GM18870 (cell line): ENCODE results near the gene SALL4.
"Not testable (repeated sequence)": the region's sequence is repeated elsewhere in the genome, so short reads cannot be mapped to it uniquely, and the experiment has no call there.

Experiments used
- ATAC-seq: cut with Tn5 transposase; IDR thresholded peaks from one replicate; pipeline ENCODE4 v1.9.1; 2021; ENCODE audit warnings: moderate library complexity; ENCODE audit not compliant: unreplicated experiment

Gene SALL4

DNA sequence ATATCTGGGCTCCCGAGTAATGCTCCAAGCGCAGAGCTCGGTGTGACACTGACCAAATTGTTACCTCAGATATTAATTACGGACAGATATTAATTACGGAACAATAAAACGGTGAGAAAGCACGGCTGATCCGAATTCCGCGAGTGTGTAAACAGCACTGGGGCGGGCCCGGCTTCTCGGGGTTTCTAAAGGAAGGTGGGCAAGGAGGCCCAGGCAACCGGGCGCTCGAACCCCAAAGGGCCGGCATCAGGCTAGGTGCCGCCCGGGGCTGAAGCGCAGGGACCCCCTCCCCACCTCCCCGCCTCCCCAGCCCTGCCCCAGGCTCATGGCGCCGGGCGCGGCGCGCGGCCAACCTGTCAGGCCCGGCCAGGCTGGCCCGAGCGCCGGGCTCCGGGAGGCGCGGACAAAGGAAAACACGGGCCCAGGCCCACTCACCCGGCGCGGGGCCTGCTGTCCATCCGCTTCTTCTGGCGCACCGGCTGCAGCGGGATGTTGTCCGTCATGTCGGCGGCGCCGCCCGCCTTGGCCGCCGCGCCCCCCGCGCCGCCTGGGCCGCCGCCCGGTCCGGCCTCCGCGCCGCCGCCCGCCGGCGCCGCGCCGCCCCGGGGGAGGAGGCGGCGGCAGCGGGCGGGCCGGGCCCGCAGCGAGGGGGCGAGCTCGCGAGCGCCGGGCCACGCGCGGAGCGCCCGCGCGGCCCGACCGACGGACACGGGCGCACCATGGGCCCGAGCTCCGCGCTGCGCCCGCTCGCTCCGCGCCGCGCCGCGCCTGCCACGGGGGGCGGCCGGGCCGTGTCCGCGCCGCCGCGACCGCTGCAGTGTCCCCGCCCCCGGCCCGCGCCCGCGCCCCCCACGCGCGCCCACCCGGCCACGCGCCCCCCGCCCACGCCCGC is 34.2 kb downstream of the SALL4 start, which contains the start of gene ATP9A:
ATP9A (minus strand) TSS at position 524 of the 892 bp plus-strand sequence; CDS start at position 503, 21 bp downstream.
- ATAC-seq, result no peak

DNA sequence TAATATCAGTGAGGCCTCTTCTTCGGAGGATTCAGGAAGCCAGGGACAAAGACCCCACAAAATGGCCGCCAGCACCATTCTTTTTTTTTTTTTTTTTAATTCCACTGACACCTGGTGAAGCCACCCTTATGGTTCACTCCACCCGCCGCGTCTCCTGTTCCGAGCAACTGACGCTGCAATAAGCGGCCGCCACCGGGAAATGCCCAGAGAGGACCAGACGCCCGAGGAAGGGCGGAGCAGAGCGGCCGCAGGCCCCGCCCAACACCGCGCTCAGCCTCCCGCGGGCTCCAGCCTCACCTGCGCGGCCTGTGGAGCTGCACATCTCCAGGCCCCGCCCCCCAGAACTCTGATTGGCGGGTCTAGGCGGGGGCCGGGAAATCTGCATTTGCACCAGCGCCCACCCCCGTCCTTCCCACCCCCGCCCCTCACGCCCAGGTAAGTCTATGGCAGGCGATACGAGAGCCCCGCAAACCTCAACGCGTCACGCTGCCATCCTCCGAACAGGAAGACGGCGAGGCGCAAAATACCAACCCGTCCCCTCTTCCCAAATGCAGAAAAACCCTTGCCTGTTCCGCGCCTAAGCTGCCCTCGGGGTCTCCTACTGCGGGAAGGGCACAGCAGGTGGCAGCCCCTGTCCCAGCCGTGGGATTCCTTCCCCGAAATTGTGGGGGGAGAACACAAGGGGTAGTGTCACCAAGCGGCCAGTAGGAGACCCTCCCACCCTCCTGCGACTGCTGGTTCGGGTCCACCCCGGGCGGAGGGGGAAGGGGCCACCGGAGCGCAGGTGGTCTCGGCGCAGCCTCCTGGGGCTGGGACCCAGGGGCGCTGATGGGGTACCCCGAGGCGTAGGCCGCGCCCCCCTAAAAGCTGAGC is 35.1 kb downstream of the SALL4 start:
- no peak for ATAC-seq

DNA sequence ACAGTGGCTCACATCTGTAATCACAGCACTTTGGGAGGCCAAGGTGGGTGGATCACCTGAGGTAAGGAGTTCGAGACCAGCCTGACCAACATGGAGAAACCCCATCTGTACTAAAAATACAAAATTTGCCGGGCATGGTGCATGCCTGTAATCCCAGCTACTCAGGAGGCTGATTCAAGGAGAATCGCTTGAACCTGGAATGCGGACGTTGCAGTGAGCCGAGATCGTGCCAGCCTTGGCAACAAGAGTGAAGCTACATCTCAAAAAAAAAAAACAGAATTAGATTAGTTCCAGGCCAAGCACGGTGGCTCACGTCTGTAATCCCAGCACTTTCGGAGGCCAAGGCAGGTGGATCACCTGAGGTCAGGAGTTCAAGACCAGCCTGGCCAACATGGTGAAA is 36.9 kb downstream of the SALL4 start:
- ATAC-seq, result not testable (repeated sequence)

DNA sequence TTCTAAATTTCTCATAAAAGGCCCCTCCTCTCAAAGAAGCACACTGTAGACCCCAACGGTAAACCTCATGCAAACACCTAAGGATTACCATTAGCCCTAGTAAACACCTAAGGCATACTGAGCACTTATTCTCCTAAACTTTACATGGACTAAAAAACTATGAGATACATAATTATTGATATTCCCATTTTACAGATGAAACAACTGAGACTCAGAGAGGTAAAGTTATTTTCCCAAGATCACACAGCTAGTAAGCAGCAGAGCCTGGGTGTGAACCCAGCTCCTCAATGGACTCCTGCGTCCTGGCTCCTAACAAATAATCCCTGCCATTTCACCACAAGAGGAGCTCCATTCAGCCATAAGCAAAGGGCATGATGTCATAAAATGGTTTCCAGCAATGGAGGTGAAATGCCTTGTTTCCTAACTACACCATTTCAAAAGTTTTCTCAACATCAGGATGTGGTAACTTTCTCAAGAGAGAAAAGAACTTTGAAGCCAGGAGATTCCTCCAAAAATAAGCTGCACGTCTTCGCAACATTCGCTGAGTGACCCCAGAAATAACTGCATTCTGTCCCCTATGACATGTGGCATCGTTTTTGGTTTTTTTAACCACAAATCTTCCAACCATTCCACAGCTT is 38.2 kb downstream of the SALL4 start:
- no peak for ATAC-seq

DNA sequence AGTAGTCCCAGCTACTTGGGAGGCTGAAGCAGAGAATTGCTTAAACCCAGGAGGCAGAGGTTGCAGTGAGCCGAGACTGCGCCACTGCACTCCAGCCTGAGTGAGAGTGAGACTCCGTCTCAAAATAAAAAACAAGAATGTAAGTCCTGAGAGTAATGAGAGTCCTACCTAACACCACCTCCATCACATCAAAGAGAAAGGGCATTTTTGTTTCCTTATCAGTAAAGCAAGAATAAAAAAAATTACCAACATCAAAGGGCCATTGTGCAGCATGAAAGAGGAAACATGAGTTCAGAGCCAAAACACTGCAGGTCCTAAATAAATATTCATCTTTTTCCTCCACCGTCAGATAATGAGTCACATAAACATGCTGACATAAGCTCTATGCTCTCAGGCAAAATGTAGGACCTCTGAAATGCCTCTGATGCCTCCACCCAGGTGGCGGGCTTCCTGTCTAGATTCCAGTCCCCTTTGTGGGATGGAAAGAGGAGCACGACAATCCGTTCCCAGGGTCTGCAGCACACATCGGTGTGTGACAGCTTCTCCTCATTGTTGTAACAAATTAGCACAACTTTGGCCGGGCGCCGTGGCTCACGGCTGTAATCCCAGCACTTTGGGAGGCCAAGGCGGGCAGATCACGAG is 41.3 kb downstream of the SALL4 start:
- no peak for ATAC-seq

DNA sequence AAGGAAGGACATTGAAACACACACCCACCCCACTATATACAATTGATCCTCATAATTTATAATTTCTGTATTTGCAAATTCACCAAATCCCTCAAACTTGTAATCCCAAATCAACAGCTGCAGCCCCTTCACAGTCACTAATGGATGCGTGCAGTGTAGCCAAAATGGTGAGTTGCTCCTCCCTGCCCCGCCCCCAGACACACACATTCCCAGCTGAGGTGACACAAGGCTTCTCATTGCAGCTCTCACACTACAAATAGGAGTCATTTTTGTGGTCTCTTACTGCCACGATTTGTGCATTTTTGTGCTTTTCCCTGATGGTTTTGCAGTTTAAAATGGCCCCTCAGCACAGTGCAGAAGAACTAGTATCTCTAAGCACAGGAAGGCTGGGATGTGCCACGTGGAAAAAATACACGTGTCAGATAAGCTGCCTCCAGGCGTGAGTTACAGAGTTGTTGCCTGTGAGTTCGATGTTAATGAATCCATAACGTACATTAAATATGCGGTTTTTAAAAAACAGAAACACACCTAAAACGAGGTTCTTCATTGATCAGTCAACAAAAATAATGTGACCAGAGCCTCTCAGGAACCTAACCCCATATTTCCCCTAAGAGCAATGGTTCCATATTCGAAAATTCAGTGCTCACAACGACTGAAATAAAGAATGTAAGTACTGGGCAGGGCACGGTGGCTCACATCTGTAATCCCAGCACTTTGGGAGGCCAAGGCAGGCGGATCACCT is 42.4 kb downstream of the SALL4 start:
- ATAC-seq, result no peak

DNA sequence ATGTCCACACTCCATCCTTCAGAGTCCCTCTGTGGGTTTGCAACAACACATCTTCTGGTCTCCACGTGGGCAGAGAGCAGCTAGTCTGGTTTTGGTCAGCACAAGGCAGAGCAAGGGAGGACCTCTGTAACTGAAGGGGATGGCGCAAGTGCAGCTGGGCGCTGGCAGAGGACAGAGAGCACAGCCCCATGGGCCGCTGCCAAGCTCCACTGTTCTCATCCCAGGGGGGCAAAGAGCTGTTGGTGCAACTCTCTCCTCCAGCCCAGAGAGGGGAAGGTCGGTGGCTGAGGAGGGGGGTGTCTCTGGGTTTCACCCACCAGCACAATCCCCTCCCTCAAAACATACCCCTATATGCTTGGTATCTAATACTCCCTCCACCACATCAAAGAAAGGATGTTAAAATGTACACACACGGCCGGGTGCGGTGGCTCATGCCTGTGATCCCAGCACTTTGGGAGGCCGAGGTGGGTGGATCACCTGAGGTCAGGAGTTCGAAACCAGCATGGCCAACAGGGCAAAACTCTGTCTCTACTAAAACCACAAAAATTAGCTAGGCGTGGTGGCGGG is 43.3 kb downstream of the SALL4 start:
- ATAC-seq, result no peak

DNA sequence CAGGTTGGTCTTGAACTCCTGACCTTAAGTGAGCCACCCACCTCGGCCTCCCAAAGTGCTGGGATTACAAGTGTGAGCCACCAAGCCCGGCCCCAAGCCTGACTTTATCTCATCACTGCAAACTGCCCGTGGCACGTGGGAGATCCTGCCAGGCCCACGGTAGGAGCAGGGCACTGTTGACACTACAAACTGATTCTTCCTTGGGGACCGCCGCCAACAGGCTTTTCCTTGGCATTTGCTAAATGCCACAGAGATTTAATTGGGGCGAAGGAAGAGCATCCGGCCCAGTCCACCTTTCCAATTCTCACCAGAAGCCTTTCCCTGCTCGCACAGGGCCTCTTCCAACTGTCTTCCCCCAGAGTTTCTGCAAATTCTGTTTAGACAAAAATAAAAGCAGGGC is 45.1 kb downstream of the SALL4 start:
- ATAC-seq, result no peak

DNA sequence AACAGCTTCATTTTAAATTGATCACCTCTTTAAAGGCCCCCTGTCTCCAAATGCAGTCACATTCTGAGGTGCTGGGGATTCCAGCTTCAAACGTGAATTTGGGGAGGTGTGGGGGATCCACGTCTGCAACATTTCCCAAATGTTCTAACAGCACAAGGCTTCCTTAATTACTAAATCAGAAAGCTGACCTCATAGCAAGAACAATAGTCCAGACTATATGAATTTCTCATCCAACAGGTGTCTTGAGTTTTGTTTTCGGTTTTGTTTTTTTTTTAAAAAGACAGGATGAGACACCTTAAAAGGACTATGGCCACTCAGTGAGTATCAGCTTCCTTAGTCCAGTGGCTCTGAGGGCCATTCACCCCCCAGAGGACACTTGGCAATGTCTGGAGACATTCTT is 45.7 kb downstream of the SALL4 start:
- ATAC-seq, result no peak

DNA sequence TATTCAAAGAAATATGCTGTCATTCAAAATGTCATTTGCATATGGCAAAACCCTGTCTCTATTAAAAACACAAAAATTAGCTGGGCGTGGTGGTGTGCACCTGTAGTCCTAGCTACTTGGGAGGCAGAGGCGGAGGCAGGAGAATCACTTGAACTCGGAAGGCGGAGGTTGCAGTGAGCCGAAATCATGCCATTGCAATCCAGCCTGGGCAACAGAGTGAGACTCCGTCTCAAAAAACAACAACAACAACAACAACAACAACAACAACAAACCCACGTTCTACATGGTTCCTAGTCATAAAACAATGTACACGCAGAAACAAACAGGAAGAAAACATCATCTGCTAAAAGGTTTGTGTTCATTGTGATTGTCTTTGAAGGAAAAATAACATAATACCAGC is 49.1 kb downstream of the SALL4 start:
- ATAC-seq, result not testable (repeated sequence)

DNA sequence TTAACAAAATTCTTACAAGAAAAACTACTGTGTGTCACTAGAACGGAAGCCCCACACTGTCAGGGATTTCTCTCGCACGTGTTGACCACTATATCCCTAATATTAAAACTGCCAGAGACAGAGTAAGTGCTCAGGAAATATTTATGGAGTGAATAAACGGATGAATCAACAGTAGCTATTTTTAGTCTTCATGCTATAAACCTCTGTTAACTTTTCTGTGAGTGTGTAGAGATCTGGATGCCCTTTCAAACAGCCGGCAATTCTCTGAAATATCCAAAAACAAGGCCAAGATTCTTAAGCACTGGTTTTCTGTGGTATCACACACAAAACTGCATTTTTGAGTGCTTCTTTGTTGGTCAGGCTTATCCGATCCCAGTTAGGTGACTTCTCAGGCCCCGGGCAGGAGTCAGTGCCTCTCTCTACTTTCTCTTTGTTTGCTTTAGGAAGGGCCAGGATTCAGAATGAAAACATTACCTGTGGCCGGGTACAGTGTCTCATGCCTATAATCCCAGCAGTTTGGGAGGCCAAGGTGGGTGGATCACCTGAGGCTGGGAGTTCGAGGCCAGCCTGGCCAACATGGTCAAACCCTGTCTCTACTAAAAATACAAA is 49.9 kb downstream of the SALL4 start:
- no peak for ATAC-seq

DNA sequence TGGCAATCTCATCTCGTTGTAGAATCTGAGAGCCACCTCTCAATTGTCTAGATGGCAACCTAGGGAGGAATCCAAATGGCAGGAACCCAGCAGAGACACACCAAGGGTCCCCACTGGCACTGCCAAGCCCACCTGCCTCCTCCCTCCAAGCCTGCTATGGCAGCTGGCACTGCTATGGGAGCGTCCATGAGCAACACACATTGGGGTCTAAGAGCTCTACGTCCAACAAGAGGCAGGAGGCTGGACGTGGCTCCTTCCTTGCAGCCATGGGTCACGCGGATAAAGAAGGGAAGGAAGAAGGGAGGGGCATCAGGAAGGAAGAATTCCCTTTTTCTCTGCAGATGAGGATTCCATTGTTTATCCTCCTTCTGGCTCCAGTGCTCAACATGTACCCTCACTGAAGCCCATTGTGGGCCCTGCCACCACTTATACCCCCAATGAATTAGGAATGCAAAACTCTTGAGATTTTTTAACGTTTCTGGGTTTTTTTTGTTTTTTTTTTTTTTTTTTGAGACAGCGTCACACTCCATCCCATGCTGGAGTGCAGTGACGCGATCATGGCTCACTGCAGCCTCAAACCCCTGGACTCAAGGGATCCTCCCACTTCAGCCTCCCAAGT is 51.4 kb downstream of the SALL4 start:
- ATAC-seq, result no peak

DNA sequence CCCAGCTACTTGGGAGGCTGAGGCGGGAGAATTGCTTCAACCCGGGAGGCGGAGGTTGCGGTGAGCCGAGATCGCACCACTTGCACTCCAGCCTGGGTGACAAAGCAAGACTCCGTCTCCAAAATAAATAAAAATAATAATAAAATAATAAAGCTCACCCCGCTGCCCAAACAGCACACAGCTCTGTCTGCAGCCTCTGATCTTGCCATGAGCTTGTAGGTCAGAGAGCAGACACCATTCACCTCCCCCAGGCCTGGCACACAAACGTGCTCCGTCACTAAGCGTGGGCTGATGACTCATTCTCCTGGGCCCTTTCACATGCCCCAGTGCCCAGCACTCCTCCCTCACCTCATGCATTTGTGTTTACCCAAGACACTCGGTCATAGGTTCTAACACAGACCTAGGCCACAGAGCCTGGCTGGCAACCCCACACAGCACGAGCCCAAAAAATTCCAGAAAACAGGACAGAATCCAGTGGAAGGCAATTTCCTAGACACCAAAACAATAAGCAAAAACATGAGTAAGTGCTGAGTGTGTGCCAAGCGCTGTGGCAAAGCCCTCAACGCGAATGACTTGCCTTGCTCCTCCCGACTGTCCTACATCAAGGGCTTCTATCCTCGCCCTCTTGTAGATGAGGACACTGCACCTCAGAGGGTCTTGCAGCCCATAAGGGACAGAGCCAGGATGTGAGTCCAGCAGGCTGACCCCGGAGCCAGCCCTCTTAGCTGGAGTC is 52.1 kb downstream of the SALL4 start:
- ATAC-seq, result peak; percentile 42

DNA sequence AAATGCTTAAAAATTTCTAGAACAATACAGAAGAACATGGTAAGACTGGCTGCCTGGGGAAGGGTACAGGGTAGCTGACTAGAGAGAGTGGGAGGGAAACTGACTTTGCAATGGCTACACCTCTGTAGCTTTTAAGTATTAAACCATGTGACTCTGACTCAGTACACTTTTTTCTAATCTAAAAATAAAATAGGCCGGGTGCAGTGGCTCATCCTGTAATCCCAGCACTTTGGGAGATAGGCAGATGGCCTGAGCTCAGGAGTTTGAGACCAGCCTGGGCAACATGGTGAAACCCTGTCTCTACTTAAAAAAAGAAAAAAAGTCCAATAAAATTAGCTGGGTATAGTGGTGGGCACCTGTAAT is 52.7 kb downstream of the SALL4 start:
- no peak for ATAC-seq

DNA sequence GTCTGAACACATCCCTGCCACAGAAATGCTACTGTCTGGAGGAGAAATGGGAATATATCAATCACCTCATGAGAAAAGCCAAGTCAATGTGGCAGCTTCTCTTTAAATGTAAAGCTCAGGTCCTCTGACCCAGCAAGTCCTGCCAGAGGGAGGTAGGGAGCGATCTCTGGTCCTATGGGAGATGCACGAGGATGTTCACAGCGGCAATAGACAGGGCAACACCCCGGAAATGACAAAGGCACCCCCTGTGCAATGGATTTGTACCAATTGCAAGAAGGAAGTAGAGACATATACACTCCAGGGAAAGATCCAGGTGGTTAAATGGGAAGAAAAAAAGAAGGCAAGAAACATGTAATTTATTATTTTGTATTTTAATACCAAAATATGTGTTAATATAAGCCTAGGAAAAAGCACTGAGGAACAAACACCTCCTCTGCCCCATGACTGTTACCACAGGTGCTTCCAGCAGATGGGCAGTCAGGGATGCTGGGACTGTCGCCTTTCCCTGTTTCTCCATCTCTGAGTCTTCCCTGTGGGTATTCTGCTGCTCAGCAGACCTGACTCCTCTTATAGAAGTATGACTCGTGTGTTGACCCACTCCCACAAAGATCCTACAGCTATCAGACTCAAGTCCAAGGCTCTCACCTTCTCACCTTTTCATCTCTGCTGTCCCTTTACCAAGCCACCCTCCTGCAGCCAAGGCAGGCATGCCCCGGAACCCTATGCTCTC is 55.0 kb downstream of the SALL4 start:
- ATAC-seq, result no peak

DNA sequence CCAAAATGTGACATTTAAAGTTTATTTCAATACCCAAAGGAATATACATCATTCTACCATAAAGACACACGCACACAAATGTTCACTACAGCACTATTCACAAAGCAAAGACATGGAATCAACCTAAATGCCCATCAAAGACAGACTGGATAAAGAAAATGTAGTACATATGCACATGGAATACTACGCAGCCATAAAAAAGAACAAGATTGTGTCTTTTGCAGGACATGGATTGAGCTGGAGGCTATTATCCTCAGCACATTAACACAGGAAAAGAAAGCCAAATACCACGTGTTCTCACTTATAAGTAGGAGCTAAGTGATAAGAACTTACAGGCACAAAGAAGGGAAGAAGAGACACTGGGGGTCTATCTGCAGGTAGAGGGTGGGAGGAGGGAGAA is 56.5 kb downstream of the SALL4 start:
- no peak for ATAC-seq

DNA sequence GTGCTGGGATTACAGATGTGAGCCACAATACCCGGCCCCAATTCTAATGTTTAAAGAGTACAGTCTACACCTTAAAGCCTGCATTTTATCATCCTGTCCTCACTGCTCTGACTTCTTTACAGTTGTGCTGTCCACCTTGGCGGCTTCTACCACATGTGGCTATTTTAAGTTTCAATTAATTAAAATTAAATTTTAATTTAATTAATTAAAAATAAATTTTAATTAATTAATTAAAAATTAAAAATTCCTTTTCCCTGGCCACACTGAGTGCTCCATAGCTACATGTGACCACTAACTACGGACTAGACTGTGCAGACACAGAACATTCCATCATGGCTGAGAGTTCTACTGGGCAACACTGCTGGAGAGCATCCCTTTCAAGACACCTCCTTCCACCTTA is 61.5 kb downstream of the SALL4 start:
- ATAC-seq, result no peak

DNA sequence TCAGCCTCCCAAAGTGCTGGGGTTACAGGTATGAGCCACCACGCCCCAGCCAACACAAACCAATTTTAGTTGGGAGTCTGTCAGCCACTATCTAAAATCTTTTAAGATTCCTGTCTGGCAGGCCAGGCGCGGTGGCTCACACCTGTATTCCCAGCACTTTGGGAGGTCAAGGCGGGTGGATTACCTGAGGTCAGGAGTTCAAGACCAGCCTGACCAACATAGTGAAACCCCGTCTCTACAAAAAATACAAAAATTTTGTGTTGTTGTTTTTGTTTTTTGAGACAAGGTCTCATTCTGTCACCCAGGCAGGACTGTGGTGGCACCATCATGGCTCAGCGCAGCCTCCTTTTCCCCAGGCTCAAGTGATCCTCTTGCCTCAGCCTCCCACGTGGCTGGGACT is 62.0 kb downstream of the SALL4 start:
- ATAC-seq, result not testable (repeated sequence)
